Large intestine (tissue), 3 donors: ENCODE measurements around the gene ERC2. TPM values are rescaled to one million over a fixed set of nuclear protein-coding genes. Genes with fewer than 3 reads are reported as not detected.

Source experiments
- DNase-seq, 2 donors: peaks; one replicate each; pipeline versions ENCODE4 v3.0.0 to v3.0.0-alpha.2; 2013
- H3K27ac ChIP-seq: one replicate; pipeline ENCODE4 v1.5.1; 2013; ENCODE audit warnings: low read length
- H3K27me3 ChIP-seq: 2 replicates; pipeline ENCODE4 v1.6.1; 2013; ENCODE audit warnings: low read length; ENCODE audit not compliant: control insufficient read depth, insufficient read depth
- H3K36me3 ChIP-seq: 2 replicates; pipeline ENCODE4 v1.6.1; 2013; ENCODE audit warnings: low read length; ENCODE audit not compliant: control insufficient read depth, insufficient read depth
- H3K4me1 ChIP-seq: one replicate; pipeline ENCODE4 v1.6.1; 2013; ENCODE audit warnings: low read length; ENCODE audit not compliant: control insufficient read depth, insufficient read depth
- H3K4me3 ChIP-seq: one replicate; pipeline ENCODE4 v1.5.1; 2013; ENCODE audit warnings: low read length
- H3K9me3 ChIP-seq: one replicate; pipeline ENCODE4 v1.6.1; 2013; ENCODE audit warnings: mild to moderate bottlenecking, low read depth, low read length, moderate library complexity; ENCODE audit not compliant: control insufficient read depth
- WGBS: methylation state at CpG from one replicate; pipeline ENCODE4 v1.1.5; 2013; ENCODE audit warnings: low lambda C conversion rate; ENCODE audit not compliant: insufficient coverage; 5-methylcytosine and 5-hydroxymethylcytosine counted together
- polyA plus RNA-seq: library from polyadenylated mRNA; unstranded; fragments of 120-200 nt; gene quantifications from one replicate; pipeline ENCODE4 v1.2.1, GENCODE V29; 2013

The ERC2 gene
- polyA plus RNA-seq, 1 donor = 2.4 TPM

DNA sequence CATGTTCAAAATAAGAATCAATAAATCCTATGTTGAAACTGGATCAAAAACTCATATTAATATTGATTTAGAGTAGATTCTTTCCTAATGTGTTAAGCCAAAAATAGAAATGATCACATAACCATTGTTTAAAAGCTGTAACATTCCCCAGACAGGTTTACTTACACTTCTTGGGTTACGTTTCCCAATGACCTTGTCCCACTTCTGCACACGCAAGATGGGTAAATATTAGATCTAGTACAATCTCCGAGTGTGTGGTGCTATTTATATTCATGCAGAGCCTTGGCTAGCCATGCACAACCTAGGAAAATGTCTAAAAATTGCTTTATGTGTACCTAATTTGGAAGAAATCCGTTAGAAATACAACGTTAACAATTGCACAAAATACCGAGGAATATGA, 39.6 kb downstream of the ERC2 start:
- whole genome bisulfite sequencing = 73% methylated on average over 3 of the region's 6 CpGs
- no peaks in the 10 kb centered on the region for H3K4me1 ChIP-seq
- no peaks in the 10 kb centered on the region for H3K9me3 ChIP-seq
- no peak overlapping the region for H3K27ac ChIP-seq
- DNase-seq = no peak
- no peaks in the 10 kb centered on the region for H3K27me3 ChIP-seq
- H3K4me3 ChIP-seq = no peak overlapping the region
- no peaks in the 10 kb centered on the region for H3K36me3 ChIP-seq

DNA sequence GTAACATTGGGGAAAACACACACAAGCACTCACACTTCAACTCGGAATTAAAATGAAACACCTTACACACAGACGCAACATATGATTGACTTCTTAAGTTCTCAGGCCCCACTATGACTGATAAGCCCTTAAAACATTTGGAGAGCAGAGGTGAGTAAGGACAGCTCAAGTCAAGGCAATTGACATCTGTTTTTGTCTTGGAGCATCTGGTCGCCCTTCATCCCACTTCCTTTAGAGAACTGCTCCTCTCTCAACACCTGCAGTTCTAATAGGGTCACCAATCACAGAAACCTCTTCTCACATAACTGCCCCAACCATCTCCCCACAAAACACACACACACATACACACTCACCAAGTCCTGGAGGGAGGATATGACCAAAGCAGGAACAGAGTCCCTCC, 43.4 kb downstream of the ERC2 start:
- WGBS = no CpG with 5 or more reads among the region's 3 CpGs
- no peak overlapping the region for H3K27ac ChIP-seq

DNA sequence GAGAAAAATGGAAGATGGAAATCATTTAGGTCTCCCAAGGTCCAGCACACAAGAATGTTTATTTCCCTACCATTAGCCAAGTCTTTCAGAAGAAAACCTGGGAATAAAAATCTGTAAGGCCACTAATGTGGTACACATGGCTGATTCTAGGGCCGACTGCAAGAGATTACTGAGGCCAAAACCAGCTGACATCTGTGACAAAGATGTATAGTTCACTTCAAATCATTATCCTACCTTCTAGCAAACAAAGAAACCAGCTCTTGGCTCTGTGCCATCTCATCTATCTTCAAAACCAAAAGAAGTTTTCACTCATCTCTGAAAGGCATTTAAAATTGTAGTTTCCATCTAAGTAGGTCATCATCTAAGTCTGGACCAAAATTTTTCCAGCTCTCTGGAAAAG, 43.9 kb downstream of the ERC2 start:
- no peak for DNase-seq
- Histone ChIP-seq H3K36me3 (no peaks in the 10 kb centered on the region), H3K9me3 (no peaks in the 10 kb centered on the region), H3K4me3 (no peak overlapping the region), H3K27ac (no peak overlapping the region), H3K27me3 (no peaks in the 10 kb centered on the region), H3K4me1 (no peaks in the 10 kb centered on the region)
- WGBS = no CpG with 5 or more reads among the region's 1 CpG

More for the DNA sequence above, 43.4 kb downstream of the ERC2 start:
- no peaks in the 10 kb centered on the region for H3K36me3 ChIP-seq
- no peaks in the 10 kb centered on the region for H3K4me1 ChIP-seq
- no peak for DNase-seq
- H3K9me3 ChIP-seq = no peaks in the 10 kb centered on the region
- no peak overlapping the region for H3K4me3 ChIP-seq
- H3K27me3 ChIP-seq = no peaks in the 10 kb centered on the region

DNA sequence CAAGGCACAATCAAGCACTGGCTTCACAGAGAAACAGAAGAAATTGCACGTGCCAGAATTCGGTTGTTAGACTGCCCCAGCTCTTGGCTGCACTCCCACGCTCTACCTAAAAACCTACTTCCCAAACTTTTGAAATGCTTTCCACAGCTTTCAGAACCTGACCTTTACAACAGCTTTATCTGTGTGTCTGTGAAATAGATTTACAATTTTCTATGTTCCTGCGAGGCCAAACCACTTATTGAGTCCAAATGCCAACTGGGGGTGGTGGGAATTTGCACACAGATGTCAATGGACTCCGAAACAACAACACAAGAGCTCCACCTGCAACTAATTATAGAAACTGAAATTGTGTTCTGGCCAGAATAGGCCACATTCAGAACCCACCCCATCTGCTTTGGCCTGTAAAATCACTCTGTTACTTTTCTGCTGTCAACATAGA, 44.6 kb downstream of the ERC2 start:
- Histone ChIP-seq H3K27ac (no peak overlapping the region), H3K4me3 (no peak overlapping the region), H3K9me3 (no peaks in the 10 kb centered on the region), H3K4me1 (no peaks in the 10 kb centered on the region), H3K27me3 (no peaks in the 10 kb centered on the region), H3K36me3 (no peaks in the 10 kb centered on the region)
- DNase-seq = no peak
- no CpG with 5 or more reads among the region's 5 CpGs for WGBS

DNA sequence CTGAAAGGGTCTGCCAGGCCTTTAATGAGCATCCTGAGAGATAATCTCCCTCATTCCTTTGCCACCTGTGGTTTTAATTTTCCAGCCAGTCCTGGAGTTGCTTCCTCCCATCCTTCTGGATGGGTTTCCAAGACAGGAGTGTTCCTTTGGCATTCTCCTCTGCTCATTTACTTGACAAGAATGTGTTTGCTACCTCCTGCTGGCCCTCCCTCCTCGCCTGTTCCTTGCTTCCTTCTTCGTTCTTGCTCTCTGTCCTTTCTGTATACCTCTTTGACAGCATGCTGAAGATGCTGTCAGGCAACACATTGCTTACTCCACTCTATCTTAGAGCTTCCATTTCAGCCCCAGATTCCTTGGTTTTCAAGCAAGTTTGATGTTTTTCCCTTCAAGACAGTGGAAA, 46.0 kb downstream of the ERC2 start:
- H3K4me3 ChIP-seq = no peak overlapping the region
- no peak overlapping the region for H3K27ac ChIP-seq
- H3K4me1 ChIP-seq = no peaks in the 10 kb centered on the region
- no peaks in the 10 kb centered on the region for H3K36me3 ChIP-seq
- DNase-seq = no peak
- H3K27me3 ChIP-seq = no peaks in the 10 kb centered on the region
- H3K9me3 ChIP-seq = no peaks in the 10 kb centered on the region
- 31% methylated on average over 2 of the region's 2 CpGs for WGBS

DNA sequence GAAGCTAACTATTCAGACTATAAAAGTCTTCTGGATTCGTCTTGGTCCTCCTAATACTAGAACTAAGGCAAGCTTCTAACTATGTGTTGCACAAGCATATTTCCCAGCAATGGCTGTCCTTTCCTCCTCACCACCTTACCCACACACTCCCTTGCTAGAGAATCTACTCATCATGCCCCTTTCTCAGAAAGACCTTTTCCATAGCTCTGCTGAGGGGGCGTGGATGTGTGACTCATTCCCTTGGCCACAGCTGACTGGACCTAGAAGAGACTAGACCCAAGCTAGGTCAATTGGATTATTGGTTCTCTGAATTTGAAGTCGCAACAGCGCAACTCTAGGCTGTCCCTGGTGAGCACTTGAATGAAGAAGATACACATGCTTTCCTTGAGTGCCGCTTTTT, 47.1 kb downstream of the ERC2 start:
- H3K27me3 ChIP-seq = no peaks in the 10 kb centered on the region
- no peaks in the 10 kb centered on the region for H3K4me1 ChIP-seq
- no peaks in the 10 kb centered on the region for H3K36me3 ChIP-seq
- H3K4me3 ChIP-seq = no peak overlapping the region
- H3K27ac ChIP-seq = no peak overlapping the region
- no peaks in the 10 kb centered on the region for H3K9me3 ChIP-seq
- DNase-seq = no peak
- WGBS = 100% methylated on average over 2 of the region's 5 CpGs

DNA sequence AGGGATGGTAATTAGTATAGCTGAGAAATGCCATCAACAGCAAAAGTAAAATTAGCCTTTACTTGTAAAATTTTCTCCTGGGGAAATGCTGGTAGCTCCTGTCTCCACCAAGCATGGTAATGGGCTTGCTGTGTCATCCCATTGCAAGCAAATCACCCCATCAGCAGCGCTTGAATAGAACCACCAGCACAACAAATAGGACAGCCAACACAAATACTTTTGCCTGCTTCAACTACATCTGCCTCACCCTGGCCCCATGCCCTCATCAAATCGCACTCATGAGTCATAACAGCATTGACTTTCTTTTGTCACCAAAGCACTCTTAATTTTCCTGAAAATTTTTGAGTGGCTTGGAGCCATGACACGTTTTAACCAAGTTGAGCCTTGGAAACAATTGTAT, 52.6 kb downstream of the ERC2 start:
- DNase-seq = no peak
- no peaks in the 10 kb centered on the region for H3K9me3 ChIP-seq
- H3K27ac ChIP-seq = no peak overlapping the region
- no peaks in the 10 kb centered on the region for H3K27me3 ChIP-seq
- H3K4me3 ChIP-seq = no peak overlapping the region
- no peaks in the 10 kb centered on the region for H3K4me1 ChIP-seq
- H3K36me3 ChIP-seq = no peaks in the 10 kb centered on the region
- whole genome bisulfite sequencing = 86% methylated on average over 1 of the region's 3 CpGs

DNA sequence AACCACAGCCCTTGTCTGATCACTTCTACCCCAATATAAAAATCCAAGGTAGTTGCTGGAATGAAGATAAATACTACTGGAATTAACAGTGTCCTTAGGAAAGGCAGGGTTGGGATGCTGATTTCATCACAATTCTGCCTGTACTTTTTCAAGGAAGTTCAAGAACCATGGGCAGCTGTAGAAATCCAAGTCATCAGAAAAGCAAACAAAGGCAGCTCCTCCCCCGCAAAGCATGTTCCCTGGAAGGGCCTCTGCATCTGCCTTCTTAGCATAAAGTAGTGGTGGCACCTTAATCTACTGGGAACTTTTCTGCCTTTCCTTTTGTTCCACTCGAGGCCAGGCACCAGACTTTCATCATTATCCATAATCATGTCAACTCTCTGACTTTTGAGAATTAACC, 54.4 kb downstream of the ERC2 start:
- Histone ChIP-seq H3K9me3 (peaks cover under 1% of the 10 kb centered on the region), H3K4me1 (no peaks in the 10 kb centered on the region), H3K4me3 (no peak overlapping the region), H3K27me3 (no peaks in the 10 kb centered on the region), H3K27ac (no peak overlapping the region), H3K36me3 (no peaks in the 10 kb centered on the region)
- WGBS = no CpG with 5 or more reads among the region's 2 CpGs
- peak in 1 of 2 donors; percentile 1 for DNase-seq

DNA sequence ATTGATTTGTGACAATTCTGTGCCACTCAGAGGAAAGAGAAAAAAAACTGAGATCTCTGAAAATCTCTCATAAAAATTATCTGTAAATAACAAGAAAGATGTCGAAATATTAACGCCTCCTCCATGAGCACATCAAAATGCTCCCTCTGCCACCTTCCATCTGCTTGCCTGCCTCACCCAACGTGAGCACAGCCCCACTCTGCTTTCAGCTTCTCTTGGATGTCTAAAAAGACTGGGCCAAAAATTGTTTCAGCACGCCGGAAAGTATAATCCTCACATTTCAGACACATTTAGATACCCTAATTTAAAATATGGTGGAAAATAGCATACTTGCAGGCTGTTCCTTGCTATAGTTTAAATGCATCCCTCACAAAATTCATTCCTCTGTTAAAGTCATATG, 57.1 kb downstream of the ERC2 start:
- WGBS = 100% methylated on average over 1 of the region's 5 CpGs
- DNase-seq = no peak
- H3K4me1 ChIP-seq = no peaks in the 10 kb centered on the region
- peaks cover 3% of the 10 kb centered on the region for H3K9me3 ChIP-seq
- H3K4me3 ChIP-seq = no peak overlapping the region
- no peaks in the 10 kb centered on the region for H3K36me3 ChIP-seq
- H3K27me3 ChIP-seq = no peaks in the 10 kb centered on the region
- no peak overlapping the region for H3K27ac ChIP-seq

DNA sequence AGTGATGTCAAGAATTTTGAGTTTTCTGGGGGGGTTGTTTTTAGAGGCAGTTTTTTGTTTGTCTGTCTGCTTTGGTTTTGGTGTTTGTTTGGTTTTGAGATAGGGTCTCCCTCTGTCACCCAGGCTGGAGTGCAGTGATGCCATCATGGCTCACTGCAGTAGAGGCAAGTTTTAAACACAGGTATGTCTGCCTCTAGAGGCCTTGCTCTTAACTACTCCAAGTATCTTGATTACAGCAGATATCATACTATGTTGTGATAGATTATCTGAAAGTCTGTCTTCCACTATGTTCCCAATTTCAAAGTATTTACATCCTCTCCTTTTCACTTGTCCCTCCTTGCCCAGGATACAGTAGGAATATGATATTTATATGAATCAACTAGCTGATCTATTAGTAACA, 57.7 kb downstream of the ERC2 start:
- Histone ChIP-seq H3K27ac (no peak overlapping the region), H3K36me3 (no peaks in the 10 kb centered on the region), H3K9me3 (peaks cover 3% of the 10 kb centered on the region), H3K27me3 (no peaks in the 10 kb centered on the region), H3K4me1 (no peaks in the 10 kb centered on the region), H3K4me3 (no peak overlapping the region)
- no peak for DNase-seq

DNA sequence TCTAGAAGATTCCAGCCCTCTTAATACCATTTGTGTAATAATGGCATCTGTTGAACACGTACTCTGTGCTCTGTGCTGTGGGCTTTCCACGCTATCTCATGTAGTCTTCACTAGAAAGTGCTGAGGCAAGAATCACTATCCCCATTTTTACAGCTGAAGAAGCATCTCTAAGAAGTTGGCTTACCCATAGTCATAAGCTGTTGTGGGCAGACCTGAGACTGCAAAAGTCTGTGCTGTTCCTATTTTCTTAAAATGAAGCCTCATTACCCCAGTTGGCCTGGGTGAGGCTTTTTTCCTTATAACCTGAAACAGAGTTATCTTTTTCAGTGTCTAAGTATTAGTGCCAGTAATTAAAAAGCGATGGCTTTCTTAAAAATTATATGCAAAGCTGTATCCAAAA, 58.5 kb downstream of the ERC2 start:
- Histone ChIP-seq H3K4me3 (no peak overlapping the region), H3K27ac (no peak overlapping the region), H3K9me3 (peaks cover 3% of the 10 kb centered on the region), H3K27me3 (no peaks in the 10 kb centered on the region), H3K36me3 (no peaks in the 10 kb centered on the region), H3K4me1 (no peaks in the 10 kb centered on the region)
- no peak for DNase-seq
- 100% methylated on average over 1 of the region's 3 CpGs for WGBS
